HG02588 (cell line): ENCODE results near the gene C19orf33.
"Not testable (repeated sequence)": the region's sequence is repeated elsewhere in the genome, so short reads cannot be mapped to it uniquely, and the experiment has no call there.

Source experiments
- ATAC-seq: cut with Tn5 transposase; IDR thresholded peaks from one replicate; pipeline ENCODE4 v1.9.1; 2021; ENCODE audit warnings: mild to moderate bottlenecking, moderate library complexity; ENCODE audit not compliant: unreplicated experiment

Gene C19orf33

DNA sequence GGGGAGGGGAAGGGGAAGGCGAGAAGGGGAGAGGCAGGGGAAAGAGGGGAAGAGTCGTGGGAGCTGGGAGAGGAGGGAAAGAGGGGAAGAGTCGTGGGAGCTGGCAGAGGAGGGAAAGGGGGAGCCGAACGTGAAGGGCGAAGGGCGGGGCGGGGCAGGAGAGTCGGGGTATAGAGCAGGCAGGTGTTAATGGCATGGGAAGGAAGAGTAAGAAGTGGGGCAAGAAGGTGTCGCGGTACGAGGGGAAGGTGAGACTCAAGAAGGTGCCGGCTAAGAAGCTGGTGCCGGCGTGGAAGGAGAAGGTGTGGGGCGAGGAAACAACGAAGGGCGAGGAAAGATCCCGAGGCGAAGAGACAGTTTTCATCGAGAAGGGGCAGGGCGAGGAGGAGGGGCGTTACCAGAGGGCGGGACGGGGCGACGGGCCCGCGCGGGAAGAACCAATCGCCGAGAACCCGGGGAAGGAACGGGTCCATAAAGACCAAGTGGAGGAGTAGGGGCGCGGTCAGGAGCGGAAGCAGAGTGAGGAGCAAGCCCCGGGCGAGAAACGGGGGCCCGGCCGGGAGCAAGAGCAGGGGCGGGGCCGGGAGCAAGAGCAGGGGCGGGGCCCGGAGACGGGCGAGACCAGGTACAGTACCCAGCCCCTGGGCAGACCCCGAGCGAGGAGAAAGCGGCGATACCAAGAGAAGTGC, 32.0 kb downstream of the C19orf33 start:
- ATAC-seq: peak; percentile 60

DNA sequence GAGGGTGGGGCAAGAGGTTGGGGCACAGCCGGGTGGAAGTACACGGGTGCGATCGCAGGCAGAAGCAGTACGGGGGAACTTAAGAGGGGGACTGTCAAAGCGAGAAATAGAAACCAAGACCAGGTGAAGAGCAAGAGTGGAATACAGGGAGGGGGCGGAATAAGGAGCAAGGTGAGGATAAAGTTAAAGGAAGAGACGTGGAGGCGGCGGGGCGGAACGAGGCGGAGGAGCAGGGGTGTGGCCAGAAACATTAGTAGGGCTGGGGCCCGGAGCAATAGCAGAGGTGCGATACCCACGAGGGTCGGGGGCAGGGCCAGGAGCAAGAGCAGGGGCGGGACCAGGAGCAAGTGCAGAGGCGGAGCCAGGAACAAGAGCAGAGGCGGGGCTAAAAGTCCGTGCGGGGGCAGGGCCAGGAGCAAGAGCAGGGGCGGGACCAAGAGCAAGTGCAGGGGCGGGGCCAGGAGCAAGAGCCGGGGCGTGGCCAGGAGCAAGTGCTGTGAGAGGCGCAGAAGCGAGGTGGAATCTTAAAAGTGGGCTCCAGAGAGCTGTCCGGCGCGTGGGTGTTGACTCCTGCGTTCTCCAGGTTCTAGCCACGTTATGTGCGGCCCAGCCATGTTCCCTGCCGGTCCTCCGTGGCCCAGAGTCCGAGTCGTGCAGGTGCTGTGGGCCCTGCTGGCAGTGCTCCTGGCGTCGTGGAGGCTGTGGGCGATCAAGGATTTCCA, 32.7 kb downstream of the C19orf33 start:
- ATAC-seq: peak; percentile 45

- ATAC-seq: no peak
Measured at GRCh38 chr19:38337360-38337653, 33.3 kb downstream of the C19orf33 start.

- not testable (repeated sequence) for ATAC-seq
Measured at GRCh38 chr19:38339011-38339410, 35.0 kb downstream of the C19orf33 start.

DNA sequence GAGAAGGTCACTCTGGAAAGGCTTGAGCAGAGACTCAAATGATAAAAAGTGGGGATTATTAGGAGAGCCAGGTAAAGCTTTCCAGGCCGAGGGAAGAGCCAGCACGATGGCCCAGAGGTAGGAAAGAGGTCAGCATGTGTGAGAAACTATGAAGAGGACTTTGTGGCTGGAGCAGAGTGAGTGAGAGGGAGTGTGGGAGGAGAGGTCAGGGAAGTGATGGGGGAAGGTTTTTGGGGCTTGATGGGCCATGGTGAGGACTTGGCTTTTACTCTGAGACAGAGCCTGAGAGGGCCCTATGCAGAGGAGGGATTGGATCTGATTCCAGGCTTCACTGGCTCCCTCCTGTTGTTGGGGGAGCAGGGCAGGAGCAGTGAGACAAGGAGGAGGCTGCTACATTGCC, 36.9 kb downstream of the C19orf33 start:
- no peak for ATAC-seq

- ATAC-seq: no peak
Measured at GRCh38 chr19:38346837-38347236, 42.8 kb downstream of the C19orf33 start.

- no peak for ATAC-seq
Measured at GRCh38 chr19:38350883-38351282, 46.8 kb downstream of the C19orf33 start.

DNA sequence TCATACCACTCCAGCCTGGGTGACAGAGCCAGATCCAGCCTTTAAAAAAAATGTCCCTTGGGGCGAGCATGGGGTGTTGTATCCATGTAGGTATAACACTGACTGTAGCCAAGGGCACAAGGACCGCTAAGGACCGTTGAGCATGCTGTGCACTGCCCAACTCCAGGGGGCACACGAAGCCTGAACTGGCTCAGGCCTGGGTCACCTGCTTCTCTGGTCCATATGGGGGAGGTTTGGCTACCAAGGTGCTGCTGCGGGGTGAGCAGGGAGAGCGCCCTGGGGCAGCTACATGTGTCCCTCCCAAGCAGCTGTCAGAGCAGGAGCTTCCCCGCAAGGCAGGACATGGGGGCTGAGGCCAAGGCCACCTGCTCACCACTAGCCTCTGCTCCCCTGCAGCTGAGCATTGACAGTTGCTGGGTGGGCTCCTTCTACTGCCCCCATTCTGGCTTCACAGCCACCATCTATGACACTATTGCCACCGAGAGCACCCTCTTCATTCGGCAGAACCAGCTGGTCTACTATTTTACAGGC, 47.9 kb downstream of the C19orf33 start:
- no peak for ATAC-seq

- ATAC-seq: no peak
Measured at GRCh38 chr19:38352611-38353010, 48.6 kb downstream of the C19orf33 start.
